DMS 273 (cell line): ENCODE measurements around the gene RIPOR3.
"Not testable (repeated sequence)": the region's sequence is repeated elsewhere in the genome, so short reads cannot be mapped to it uniquely, and the experiment has no call there.

Experiments used
- DNase-seq: peaks from one replicate; lab custom pipeline; 2025; ENCODE audit not compliant: unreplicated experiment; lab: John Stamatoyannopoulos, UW

Gene RIPOR3

GRCh38 chr20:50560867-50561266 is 130.5 kb downstream of the RIPOR3 start:
- DNase-seq: no peak

GRCh38 chr20:50559856-50560638 is 131.3 kb downstream of the RIPOR3 start:
- no peak for DNase-seq

GRCh38 chr20:50559149-50559548 is 132.2 kb downstream of the RIPOR3 start:
- DNase-seq: no peak

DNA sequence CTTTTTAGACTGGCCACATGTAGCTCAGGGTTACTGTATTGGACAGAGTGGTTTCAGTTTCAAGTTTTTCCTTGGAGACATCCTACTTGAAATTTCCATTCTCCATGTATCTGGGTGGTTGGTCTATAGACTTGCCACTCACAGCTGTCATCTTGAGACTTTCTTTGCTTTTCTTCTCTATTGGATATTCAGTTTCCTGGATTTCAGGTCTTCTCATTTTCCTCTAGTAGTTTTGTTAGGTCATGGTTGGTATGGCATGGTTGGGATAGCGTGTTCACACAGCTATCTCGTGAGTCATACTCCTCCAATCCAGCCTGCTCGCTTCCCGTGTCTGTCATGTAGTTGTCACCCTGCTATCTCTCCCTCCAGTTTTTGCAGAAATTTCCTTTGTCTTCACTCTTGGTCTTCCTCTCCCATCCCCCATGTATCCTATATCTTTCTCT is 132.8 kb downstream of the RIPOR3 start:
- DNase-seq: no peak

DNA sequence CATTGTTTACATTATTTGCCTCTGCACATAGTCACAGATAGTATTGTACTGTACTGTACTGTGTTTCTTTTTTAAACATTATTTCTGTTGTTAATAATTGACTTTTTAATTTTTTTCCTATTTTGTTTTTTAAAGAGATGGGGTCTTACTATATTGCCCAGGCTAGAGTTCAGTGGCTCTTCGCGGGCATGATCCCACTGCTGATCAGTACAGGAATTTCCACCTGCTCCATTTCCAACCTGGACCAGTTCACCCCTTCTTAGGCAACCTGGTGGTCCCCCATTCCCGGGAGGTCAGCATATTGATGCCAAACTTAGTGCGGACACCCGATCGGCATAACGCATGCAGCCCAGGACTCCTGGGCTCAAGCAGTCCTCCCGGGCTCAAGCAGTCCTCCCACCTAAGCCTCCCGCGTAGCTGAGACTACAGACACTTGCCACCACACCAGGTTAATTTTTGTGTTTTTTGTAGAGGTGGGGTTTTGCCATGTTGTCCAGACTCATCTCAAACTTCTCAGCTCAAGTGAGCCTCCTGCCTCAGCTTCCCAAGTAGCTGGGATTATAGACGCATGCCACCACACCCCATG is 133.7 kb downstream of the RIPOR3 start:
- no peak for DNase-seq

GRCh38 chr20:50555662-50556061 is 135.7 kb downstream of the RIPOR3 start:
- DNase-seq: no peak

- no peak for DNase-seq
Measured at GRCh38 chr20:50554694-50555579, 136.4 kb downstream of the RIPOR3 start.

DNA sequence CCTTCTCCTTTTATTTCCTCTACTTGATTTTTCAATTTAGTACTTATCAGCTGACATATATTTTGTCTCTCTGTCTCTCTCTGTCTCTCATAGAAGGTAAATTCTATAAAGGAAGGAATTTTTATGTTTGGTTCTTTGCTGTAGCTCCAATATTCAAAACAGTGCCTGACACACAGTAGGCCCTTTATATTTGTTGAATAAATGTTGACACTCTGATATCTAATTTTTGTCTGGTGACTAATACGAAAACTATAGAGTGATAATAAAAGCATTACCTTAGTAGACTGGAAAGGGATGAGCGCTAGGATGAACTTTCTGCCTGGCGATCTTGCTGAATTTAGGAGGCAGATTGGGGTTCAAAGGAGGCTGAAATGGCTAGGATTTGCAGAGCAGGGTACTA is 138.4 kb downstream of the RIPOR3 start:
- no peak for DNase-seq

DNA sequence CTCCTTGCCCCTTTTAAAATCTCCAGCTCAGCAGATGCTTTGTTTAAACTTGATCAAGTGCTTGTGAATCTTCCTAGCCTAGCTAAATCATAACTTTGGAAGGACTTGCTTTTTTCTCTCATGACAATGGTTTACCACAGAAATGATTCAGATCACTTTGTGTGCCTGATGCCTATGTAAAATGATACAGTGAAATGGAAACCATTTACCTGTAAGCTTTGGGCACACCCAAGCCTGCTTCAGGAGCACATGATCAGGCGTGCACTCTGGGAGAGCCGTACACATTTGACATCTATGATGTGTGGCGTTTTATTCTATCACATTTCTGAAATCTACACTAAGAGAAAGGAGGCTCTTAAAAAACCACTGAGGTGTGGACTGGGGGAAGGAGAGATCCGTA is 140.1 kb downstream of the RIPOR3 start:
- no peak for DNase-seq

DNA sequence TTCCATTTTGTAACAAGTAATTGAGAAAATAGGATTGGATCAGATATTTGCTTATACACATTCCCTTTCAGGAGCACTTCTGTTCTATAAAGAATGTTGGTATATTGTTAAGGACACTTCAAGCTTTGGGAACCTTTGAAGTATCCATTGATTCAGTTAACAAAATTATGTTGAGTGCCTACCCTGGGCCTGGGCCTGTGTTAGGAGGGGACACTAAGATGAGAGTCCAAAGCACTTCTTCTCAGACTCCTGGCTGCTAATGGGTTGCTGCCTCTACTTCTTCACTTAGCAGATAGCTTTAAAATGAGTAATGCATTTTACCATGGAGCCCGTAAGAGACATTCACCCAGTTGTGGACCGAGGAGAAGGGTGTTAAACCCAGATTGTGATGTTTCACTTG is 140.8 kb downstream of the RIPOR3 start:
- no peak for DNase-seq

- DNase-seq: no peak
Measured at GRCh38 chr20:50548396-50548795, 142.9 kb downstream of the RIPOR3 start.

DNA sequence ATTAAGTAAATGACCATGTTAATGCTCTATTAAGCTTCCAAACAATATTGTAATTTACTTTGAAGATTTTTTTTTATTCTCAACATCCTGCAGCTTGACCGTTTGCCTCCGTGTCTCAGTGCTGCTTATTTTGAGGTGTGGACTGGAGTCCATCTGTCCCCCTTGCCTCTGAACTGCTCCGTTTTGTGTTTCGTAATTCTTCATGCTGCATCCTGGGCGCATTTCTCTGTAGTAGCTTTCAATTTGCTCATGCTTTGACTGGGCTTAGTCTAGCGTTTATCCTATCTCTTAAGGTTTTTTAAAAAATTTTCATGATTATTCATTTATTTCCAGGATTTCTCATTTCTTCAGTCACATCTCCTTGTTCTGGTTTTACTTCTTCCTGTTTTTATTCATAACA is 143.4 kb downstream of the RIPOR3 start:
- no peak for DNase-seq

- no peak for DNase-seq
Measured at GRCh38 chr20:50546729-50547314, 144.5 kb downstream of the RIPOR3 start.

- no peak for DNase-seq
Measured at GRCh38 chr20:50545126-50545525, 146.2 kb downstream of the RIPOR3 start.

GRCh38 chr20:50543326-50543725 is 148.0 kb downstream of the RIPOR3 start:
- no peak for DNase-seq

- no peak for DNase-seq
Measured at GRCh38 chr20:50541606-50542041, 149.7 kb downstream of the RIPOR3 start.

DNA sequence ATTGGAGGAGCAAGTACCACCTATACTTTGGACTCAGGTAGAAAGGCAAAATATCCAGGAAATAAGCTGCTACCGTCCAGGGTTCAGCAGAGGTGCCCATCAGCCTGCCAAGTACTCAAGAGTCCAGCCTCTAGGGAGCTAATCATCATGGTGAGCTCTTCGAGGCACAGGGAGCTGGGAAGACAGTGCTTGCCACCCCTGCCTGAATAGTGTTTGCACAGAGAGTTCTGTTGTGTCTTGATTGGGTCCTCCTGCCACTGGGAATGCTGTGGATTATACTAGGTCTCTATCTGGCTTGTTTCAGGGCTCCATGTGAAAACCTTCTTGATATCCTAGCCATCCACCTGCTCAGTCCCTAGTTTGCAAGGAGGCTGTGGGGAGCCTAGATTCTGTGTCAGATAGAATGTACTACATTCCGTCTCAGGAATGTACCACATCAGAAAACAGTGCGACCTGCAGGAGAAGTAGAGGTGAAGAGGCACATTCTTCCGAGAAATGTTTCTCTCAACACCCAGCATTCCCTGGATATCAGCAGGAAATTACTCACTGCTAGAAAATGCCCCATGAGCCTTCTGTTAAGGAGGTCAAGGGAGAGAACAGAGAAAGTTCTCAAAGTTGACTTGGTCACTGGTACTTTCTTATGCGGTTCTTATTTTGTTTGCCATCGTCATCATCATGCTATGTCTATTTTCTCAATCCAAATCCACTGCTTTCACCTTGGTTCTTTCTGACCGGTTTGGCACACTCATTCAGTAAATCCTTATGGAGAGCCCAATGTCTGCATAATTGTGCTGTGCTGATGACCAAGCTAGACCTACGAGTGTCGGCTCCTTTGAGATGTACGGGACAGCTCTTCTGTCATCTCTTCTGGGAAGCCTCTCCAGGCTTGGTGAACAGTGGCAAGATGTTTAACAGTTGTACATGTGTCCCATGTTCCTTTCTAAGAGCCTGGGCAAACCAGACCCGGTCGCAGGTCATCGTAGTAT is 150.4 kb downstream of the RIPOR3 start:
- no peak for DNase-seq

- not testable (repeated sequence) for DNase-seq
Measured at GRCh38 chr20:50539798-50540197, 151.5 kb downstream of the RIPOR3 start.

- no peak for DNase-seq
Measured at GRCh38 chr20:50538276-50538675, 153.1 kb downstream of the RIPOR3 start.

GRCh38 chr20:50537546-50538201 is 153.7 kb downstream of the RIPOR3 start:
- no peak for DNase-seq
